Keratinocyte (primary cell): ENCODE data around the gene CCND2. TPM values are rescaled to one million over a fixed set of nuclear protein-coding genes. Genes with fewer than 3 reads are reported as not detected.
A peak's percentile ranks its signal among the peaks of the same experiment; 100 is the strongest.

Source experiments
- DNase-seq: peaks from one replicate; pipeline ENCODE4 v3.0.0-alpha.2; 2011; ENCODE audit warnings: low read depth, missing footprints, low spot score
- FAIRE-seq: peaks from 2 replicates; lab custom pipeline; 2011; peaks lifted over from hg19 to GRCh38; lab: Jason Lieb, UNC
- H2AFZ ChIP-seq: 2 replicates; pipeline ENCODE4 v1.6.0; 2012; ENCODE audit warnings: low read length, control low read depth, inconsistent platforms; ENCODE audit not compliant: control insufficient read depth
- H3K27ac ChIP-seq: 2 replicates; pipeline ENCODE4 v1.5.1; 2011; ENCODE audit warnings: low read length; ENCODE audit not compliant: control insufficient read depth, insufficient read depth
- H3K27me3 ChIP-seq: 3 replicates; pipeline ENCODE4 v1.6.0; 2011; ENCODE audit warnings: low read length; ENCODE audit not compliant: control insufficient read depth, insufficient read depth; ENCODE audit errors: extremely low read depth
- H3K36me3 ChIP-seq, 2 experiments: 2 replicates in 1 of 2; 3 replicates in 1 of 2; pipeline ENCODE4 v1.5.1; 2011; ENCODE audit warnings: low read length in 2 of 2, mild to moderate bottlenecking in 1 of 2; ENCODE audit not compliant: control insufficient read depth in 2 of 2, insufficient read depth in 2 of 2; ENCODE audit errors: extremely low read depth in 1 of 2
- H3K4me1 ChIP-seq: 3 replicates; pipeline ENCODE4 v1.5.1; 2011; ENCODE audit warnings: low read length; ENCODE audit not compliant: control insufficient read depth, insufficient read depth; ENCODE audit errors: extremely low read depth
- H3K4me2 ChIP-seq: 3 replicates; pipeline ENCODE4 v1.6.0; 2011; ENCODE audit warnings: low read depth, low read length; ENCODE audit not compliant: control insufficient read depth, insufficient read depth; ENCODE audit errors: extremely low read depth
- H3K4me3 ChIP-seq, 3 experiments: fragments of 200-600 bp in 1 of 3; sonication (generic) in 1 of 3; 2 replicates in 2 of 3; 3 replicates in 1 of 3; pipeline ENCODE4 v1.5.1; 2011 to 2016; ENCODE audit warnings: low read length in 3 of 3, mild to moderate bottlenecking in 3 of 3, control low read depth in 2 of 3, inconsistent platforms in 1 of 3, low read depth in 1 of 3, mixed read lengths in 1 of 3, mixed run types in 1 of 3, moderate library complexity in 1 of 3; ENCODE audit not compliant: control insufficient read depth in 2 of 3, insufficient read depth in 2 of 3; ENCODE audit errors: extremely low read depth in 1 of 3
- H3K79me2 ChIP-seq: 2 replicates; pipeline ENCODE4 v1.6.0; 2012; ENCODE audit warnings: low read length; ENCODE audit not compliant: control insufficient read depth, insufficient read depth
- H3K9ac ChIP-seq: 3 replicates; pipeline ENCODE4 v1.6.0; 2011; ENCODE audit warnings: low read length; ENCODE audit not compliant: control insufficient read depth, insufficient read depth; ENCODE audit errors: extremely low read depth
- H3K9me1 ChIP-seq: 3 replicates; pipeline ENCODE4 v1.6.0; 2011; ENCODE audit warnings: low read length; ENCODE audit not compliant: control insufficient read depth, insufficient read depth; ENCODE audit errors: extremely low read depth
- H3K9me3 ChIP-seq: 2 replicates; pipeline ENCODE4 v1.5.1; 2012; ENCODE audit warnings: low read depth, low read length; ENCODE audit not compliant: control insufficient read depth
- H4K20me1 ChIP-seq: 3 replicates; pipeline ENCODE4 v1.6.0; 2011; ENCODE audit warnings: low read length; ENCODE audit not compliant: control insufficient read depth, insufficient read depth; ENCODE audit errors: extremely low read depth
- CTCF ChIP-seq, 3 experiments: IDR thresholded peaks in 1 of 3; conservative IDR thresholded peaks in 1 of 3; optimal IDR thresholded peaks in 1 of 3; 2 replicates in 2 of 3; 3 replicates in 1 of 3; pipeline versions ENCODE3 to v1.5.1; 2011; ENCODE audit warnings: low read length in 3 of 3, mild to moderate bottlenecking in 3 of 3, moderate library complexity in 2 of 3, control low read depth in 1 of 3, inconsistent platforms in 1 of 3; ENCODE audit not compliant: insufficient read depth in 2 of 3; ENCODE audit errors: extremely low read depth in 1 of 3
- EZH2 ChIP-seq: IDR thresholded peaks from one replicate; pipeline ENCODE4 v1.6.1; 2012; ENCODE audit warnings: inconsistent platforms, mild to moderate bottlenecking, low read length, moderate library complexity
- dilution Hi-C: fragments of 300-500 bp; cut with MboI; formaldehyde crosslinking; loops from one replicate; pipeline ENCODE4 v1.7.0; 2020; ENCODE audit warnings: low sequenced_read_pairs; ENCODE audit not compliant: extremely low pct_ligation_motif_present
- polyA plus RNA-seq, 5 experiments: library from polyadenylated mRNA; depleted of rRNA in 3 of 5; stranded (reverse) in 3 of 5; stranded (forward) in 1 of 5; unstranded in 1 of 5; fragments of >200 nt; gene quantifications; 1 replicate in 1 of 5; 2 replicates in 3 of 5; 3 replicates in 1 of 5; pipeline versions ENCODE4 v1.2.1 to v1.2.3, GENCODE V29; 2011 to 2012; ENCODE audit warnings: missing spikeins in 2 of 5, low read depth in 1 of 5, low replicate concordance in 1 of 5

CCND2 gene
- polyA plus RNA-seq, 1 donor (not counting 4 experiments of a cell fraction or from before 2014, with no cell fraction given), result 324 TPM

GRCh38 chr12:4322726-4323125, 49.2 kb downstream of the CCND2 start:
- Histone ChIP-seq H3K36me3 (peaks cover 0 to 7% of the 10 kb centered on the region in 2 experiments), H3K27ac (no peak overlapping the region), H3K9me3 (no peaks in the 10 kb centered on the region), H3K27me3 (no peaks in the 10 kb centered on the region), H2AFZ (no peak overlapping the region), H3K4me3 (peak overlapping the region in 2 of 3 experiments; percentile 86 to 87), H3K9ac (no peak overlapping the region), H3K79me2 (peaks cover 64% of the 10 kb centered on the region), H3K4me1 (peaks cover 13% of the 10 kb centered on the region), H3K4me2 (peak overlapping the region; percentile 59), H4K20me1 (peaks cover 2% of the 10 kb centered on the region), H3K9me1 (no peaks in the 10 kb centered on the region)
- dilution Hi-C loops, result no loop called here
- TF ChIP-seq EZH2 (no peak), CTCF (optimal IDR thresholded peaks at IDR 0.05 in 1 of 3, IDR thresholded peaks at IDR 0.05 in 1 of 3, conservative IDR thresholded peaks at IDR 0.05 in 1 of 3; ENCODE audit: extremely low read depth in 1 of 3, insufficient read depth in 2 of 3, low read length in 3 of 3) (no peak)
- FAIRE-seq (no peak), DNase-seq (no peak)

Other genes with a start within 250 kb of the CCND2 start
- gene TIGAR, start 47.5 kb downstream of the CCND2 start, polyA plus RNA-seq, result 15.3 to 37.3 TPM (median 28.0 TPM) in 3 replicates
- not detected in 3 replicates for gene FGF23, start 106.0 kb downstream of the CCND2 start, polyA plus RNA-seq
- gene FGF6, start 172.1 kb downstream of the CCND2 start, polyA plus RNA-seq, result not detected in 3 replicates